ENCODE results near the gene NPPC.

The NPPC gene

GRCh38 chr2:231932985-231933915 is 7.1 kb upstream of the NPPC start:
- ChIA-PET POLR2A (no interaction called here), CTCF (interaction anchor here (1.1 to 3.2 kb wide), 2 partner anchors 9 to 10 kb away, joined by 4 to 21 read pairs; no protein-coding TSS in a partner anchor)
- no peak overlapping the region for H3K4me3 ChIP-seq (ENCODE audit: low read depth, low read length)
- TF ChIP-seq CTCF (IDR thresholded peaks at IDR 0.05; ENCODE audit: insufficient read depth, low read length, missing control alignments): no peak
- DNase-seq (ENCODE audit: low read depth, low spot score): no peak

- DNase-seq (ENCODE audit: low read depth, low spot score): no peak
- TF ChIP-seq CTCF (IDR thresholded peaks at IDR 0.05; ENCODE audit: insufficient read depth, low read length, missing control alignments): no peak
- CTCF ChIA-PET: interaction anchor here (3.2 kb wide), 1 partner anchor 8 kb away, joined by 21 read pairs; no protein-coding TSS in a partner anchor
- POLR2A ChIA-PET: no interaction called here
- no peak overlapping the region for H3K4me3 ChIP-seq (ENCODE audit: low read depth, low read length)
Observed at GRCh38 chr2:231932711-231932970, 6.4 kb upstream of the NPPC start.

- DNase-seq (ENCODE audit: low read depth, low spot score): no peak
- POLR2A ChIA-PET: no interaction called here
- TF ChIP-seq CTCF (IDR thresholded peaks at IDR 0.05; ENCODE audit: insufficient read depth, low read length, missing control alignments): no peak
- H3K4me3 ChIP-seq (ENCODE audit: low read depth, low read length): no peak overlapping the region
- CTCF ChIA-PET: interaction anchor here (1.4 to 11.9 kb wide), 4 partner anchors 209 to 395 kb away, joined by 3 to 107 read pairs (median 24); no protein-coding TSS in a partner anchor
Observed at GRCh38 chr2:231931481-231931915, 5.3 kb upstream of the NPPC start.

GRCh38 chr2:231930593-231931281 is 4.5 kb upstream of the NPPC start:
- H3K4me3 ChIP-seq (ENCODE audit: low read depth, low read length): no peak overlapping the region
- ChIA-PET CTCF (interaction anchor here (1.2 to 11.9 kb wide), 5 partner anchors 209 to 395 kb away, joined by 3 to 107 read pairs (median 8); no protein-coding TSS in a partner anchor), POLR2A (no interaction called here)
- no peak for DNase-seq (ENCODE audit: low read depth, low spot score)
- TF ChIP-seq CTCF (IDR thresholded peaks at IDR 0.05; ENCODE audit: insufficient read depth, low read length, missing control alignments): no peak

- no peak overlapping the region for H3K4me3 ChIP-seq (ENCODE audit: low read depth, low read length)
- ChIA-PET CTCF (interaction anchor here (1.0 to 11.9 kb wide), 6 partner anchors 210 to 511 kb away, joined by 3 to 107 read pairs (median 6); no protein-coding TSS in a partner anchor), POLR2A (no interaction called here)
- TF ChIP-seq CTCF (IDR thresholded peaks at IDR 0.05; ENCODE audit: insufficient read depth, low read length, missing control alignments): peak; percentile 38
- DNase-seq (ENCODE audit: low read depth, low spot score): no peak
Observed at GRCh38 chr2:231929961-231930592, 3.9 kb upstream of the NPPC start.
